ENCODE results near the gene SPATA6.
"Not testable (repeated sequence)": the region's sequence is repeated elsewhere in the genome, so short reads cannot be mapped to it uniquely, and the experiment has no call there.

SPATA6 gene

GRCh38 chr1:48444186-48444585 lies 27.8 kb downstream of the SPATA6 start:
- H3K9ac ChIP-seq (ENCODE audit: low read depth, low read length); H3K36me3 ChIP-seq (ENCODE audit: control insufficient read depth, insufficient read depth, low read length); H3K4me3 ChIP-seq (ENCODE audit: low read depth, low read length); H3K27me3 ChIP-seq (ENCODE audit: control insufficient read depth, insufficient read depth, low read length); H3K4me1 ChIP-seq (ENCODE audit: control insufficient read depth, insufficient read depth, low read length); H3K9me3 ChIP-seq (ENCODE audit: control insufficient read depth, insufficient read depth, low read length): not testable (repeated sequence)

GRCh38 chr1:48442864-48443619 lies 29.0 kb downstream of the SPATA6 start:
- Histone ChIP-seq H3K4me3 (ENCODE audit: low read depth, low read length) (no peak overlapping the region), H3K27me3 (ENCODE audit: control insufficient read depth, insufficient read depth, low read length) (no peaks in the 10 kb centered on the region), H3K4me1 (ENCODE audit: control insufficient read depth, insufficient read depth, low read length) (peaks cover 4% of the 10 kb centered on the region), H3K9me3 (ENCODE audit: control insufficient read depth, insufficient read depth, low read length) (peaks cover 4% of the 10 kb centered on the region), H3K36me3 (ENCODE audit: control insufficient read depth, insufficient read depth, low read length) (peaks cover 5% of the 10 kb centered on the region), H3K9ac (ENCODE audit: low read depth, low read length) (no peak overlapping the region)

- not testable (repeated sequence) for H3K9me3 ChIP-seq (ENCODE audit: control insufficient read depth, insufficient read depth, low read length); H3K4me1 ChIP-seq (ENCODE audit: control insufficient read depth, insufficient read depth, low read length); H3K4me3 ChIP-seq (ENCODE audit: low read depth, low read length); H3K9ac ChIP-seq (ENCODE audit: low read depth, low read length); H3K27me3 ChIP-seq (ENCODE audit: control insufficient read depth, insufficient read depth, low read length); H3K36me3 ChIP-seq (ENCODE audit: control insufficient read depth, insufficient read depth, low read length)
Measured at GRCh38 chr1:48440786-48441185, 31.2 kb downstream of the SPATA6 start.

GRCh38 chr1:48439380-48439779 lies 32.6 kb downstream of the SPATA6 start:
- Histone ChIP-seq H3K27me3 (ENCODE audit: control insufficient read depth, insufficient read depth, low read length) (no peaks in the 10 kb centered on the region), H3K9me3 (ENCODE audit: control insufficient read depth, insufficient read depth, low read length) (no peaks in the 10 kb centered on the region), H3K9ac (ENCODE audit: low read depth, low read length) (no peak overlapping the region), H3K4me1 (ENCODE audit: control insufficient read depth, insufficient read depth, low read length) (peaks cover 4% of the 10 kb centered on the region), H3K4me3 (ENCODE audit: low read depth, low read length) (no peak overlapping the region), H3K36me3 (ENCODE audit: control insufficient read depth, insufficient read depth, low read length) (peaks cover 5% of the 10 kb centered on the region)

- H3K4me1 ChIP-seq (ENCODE audit: control insufficient read depth, insufficient read depth, low read length); H3K4me3 ChIP-seq (ENCODE audit: low read depth, low read length); H3K27me3 ChIP-seq (ENCODE audit: control insufficient read depth, insufficient read depth, low read length); H3K36me3 ChIP-seq (ENCODE audit: control insufficient read depth, insufficient read depth, low read length); H3K9ac ChIP-seq (ENCODE audit: low read depth, low read length); H3K9me3 ChIP-seq (ENCODE audit: control insufficient read depth, insufficient read depth, low read length): not testable (repeated sequence)
Measured at GRCh38 chr1:48437379-48437778, 34.6 kb downstream of the SPATA6 start.

GRCh38 chr1:48435312-48436002 lies 36.5 kb downstream of the SPATA6 start:
- H3K27me3 ChIP-seq (ENCODE audit: control insufficient read depth, insufficient read depth, low read length); H3K4me1 ChIP-seq (ENCODE audit: control insufficient read depth, insufficient read depth, low read length); H3K4me3 ChIP-seq (ENCODE audit: low read depth, low read length); H3K36me3 ChIP-seq (ENCODE audit: control insufficient read depth, insufficient read depth, low read length); H3K9me3 ChIP-seq (ENCODE audit: control insufficient read depth, insufficient read depth, low read length); H3K9ac ChIP-seq (ENCODE audit: low read depth, low read length): not testable (repeated sequence)

- Histone ChIP-seq H3K9me3 (ENCODE audit: control insufficient read depth, insufficient read depth, low read length) (no peaks in the 10 kb centered on the region), H3K27me3 (ENCODE audit: control insufficient read depth, insufficient read depth, low read length) (no peaks in the 10 kb centered on the region), H3K36me3 (ENCODE audit: control insufficient read depth, insufficient read depth, low read length) (no peaks in the 10 kb centered on the region), H3K9ac (ENCODE audit: low read depth, low read length) (no peak overlapping the region), H3K4me1 (ENCODE audit: control insufficient read depth, insufficient read depth, low read length) (no peaks in the 10 kb centered on the region), H3K4me3 (ENCODE audit: low read depth, low read length) (no peak overlapping the region)
Measured at GRCh38 chr1:48430832-48431231, 41.2 kb downstream of the SPATA6 start.

- Histone ChIP-seq H3K9ac (ENCODE audit: low read depth, low read length) (no peak overlapping the region), H3K4me1 (ENCODE audit: control insufficient read depth, insufficient read depth, low read length) (no peaks in the 10 kb centered on the region), H3K4me3 (ENCODE audit: low read depth, low read length) (no peak overlapping the region), H3K9me3 (ENCODE audit: control insufficient read depth, insufficient read depth, low read length) (no peaks in the 10 kb centered on the region), H3K27me3 (ENCODE audit: control insufficient read depth, insufficient read depth, low read length) (no peaks in the 10 kb centered on the region), H3K36me3 (ENCODE audit: control insufficient read depth, insufficient read depth, low read length) (no peaks in the 10 kb centered on the region)
Measured at GRCh38 chr1:48422009-48422408, 50.0 kb downstream of the SPATA6 start.

- Histone ChIP-seq H3K9ac (ENCODE audit: low read depth, low read length) (no peak overlapping the region), H3K36me3 (ENCODE audit: control insufficient read depth, insufficient read depth, low read length) (no peaks in the 10 kb centered on the region), H3K4me3 (ENCODE audit: low read depth, low read length) (no peak overlapping the region), H3K9me3 (ENCODE audit: control insufficient read depth, insufficient read depth, low read length) (no peaks in the 10 kb centered on the region), H3K4me1 (ENCODE audit: control insufficient read depth, insufficient read depth, low read length) (no peaks in the 10 kb centered on the region), H3K27me3 (ENCODE audit: control insufficient read depth, insufficient read depth, low read length) (no peaks in the 10 kb centered on the region)
Measured at GRCh38 chr1:48418742-48419141, 53.3 kb downstream of the SPATA6 start.

GRCh38 chr1:48415050-48415449 lies 57.0 kb downstream of the SPATA6 start:
- H3K27me3 ChIP-seq (ENCODE audit: control insufficient read depth, insufficient read depth, low read length): no peaks in the 10 kb centered on the region
- H3K4me3 ChIP-seq (ENCODE audit: low read depth, low read length): no peak overlapping the region
- H3K4me1 ChIP-seq (ENCODE audit: control insufficient read depth, insufficient read depth, low read length): no peaks in the 10 kb centered on the region
- H3K9me3 ChIP-seq (ENCODE audit: control insufficient read depth, insufficient read depth, low read length): no peaks in the 10 kb centered on the region
- H3K9ac ChIP-seq (ENCODE audit: low read depth, low read length): no peak overlapping the region
- H3K36me3 ChIP-seq (ENCODE audit: control insufficient read depth, insufficient read depth, low read length): no peaks in the 10 kb centered on the region

DNA sequence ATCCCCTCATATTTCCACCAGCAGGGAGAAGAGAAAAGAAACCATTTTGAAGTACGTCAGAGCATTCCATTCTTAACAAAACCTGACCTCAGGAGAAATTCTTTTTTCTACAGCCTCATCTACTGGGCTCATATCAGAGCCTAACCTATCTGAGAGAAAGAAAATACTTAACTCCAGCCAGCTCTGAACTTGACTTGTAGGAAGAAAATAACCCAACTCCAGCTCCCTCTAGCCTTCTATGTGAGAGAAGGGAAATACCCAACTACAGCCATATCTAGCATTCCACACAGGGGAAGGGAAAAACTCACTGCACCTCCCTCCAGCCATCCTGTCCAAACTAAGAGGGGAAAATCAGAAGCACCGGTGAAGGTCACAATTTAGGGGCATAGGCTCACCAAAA lies 57.7 kb downstream of the SPATA6 start:
- Histone ChIP-seq H3K27me3 (ENCODE audit: control insufficient read depth, insufficient read depth, low read length) (no peaks in the 10 kb centered on the region), H3K4me3 (ENCODE audit: low read depth, low read length) (no peak overlapping the region), H3K36me3 (ENCODE audit: control insufficient read depth, insufficient read depth, low read length) (no peaks in the 10 kb centered on the region), H3K9ac (ENCODE audit: low read depth, low read length) (no peak overlapping the region), H3K4me1 (ENCODE audit: control insufficient read depth, insufficient read depth, low read length) (no peaks in the 10 kb centered on the region), H3K9me3 (ENCODE audit: control insufficient read depth, insufficient read depth, low read length) (no peaks in the 10 kb centered on the region)

- Histone ChIP-seq H3K4me3 (ENCODE audit: low read depth, low read length) (no peak overlapping the region), H3K4me1 (ENCODE audit: control insufficient read depth, insufficient read depth, low read length) (no peaks in the 10 kb centered on the region), H3K9me3 (ENCODE audit: control insufficient read depth, insufficient read depth, low read length) (no peaks in the 10 kb centered on the region), H3K9ac (ENCODE audit: low read depth, low read length) (no peak overlapping the region), H3K27me3 (ENCODE audit: control insufficient read depth, insufficient read depth, low read length) (no peaks in the 10 kb centered on the region), H3K36me3 (ENCODE audit: control insufficient read depth, insufficient read depth, low read length) (no peaks in the 10 kb centered on the region)
Measured at GRCh38 chr1:48405940-48406339, 66.1 kb downstream of the SPATA6 start.

Data from iPS-15b (cell line).